ENCODE measurements around the gene FAM114A1. TPM values are rescaled to one million over a fixed set of nuclear protein-coding genes. Genes with fewer than 3 reads are reported as not detected.
A peak's percentile ranks its signal among the peaks of the same experiment; 100 is the strongest.

FAM114A1 gene
- total and polyA plus RNA-seq, 2 of the 4 experiments (the other 2 are of a cell fraction): 135 to 649 TPM

DNA sequence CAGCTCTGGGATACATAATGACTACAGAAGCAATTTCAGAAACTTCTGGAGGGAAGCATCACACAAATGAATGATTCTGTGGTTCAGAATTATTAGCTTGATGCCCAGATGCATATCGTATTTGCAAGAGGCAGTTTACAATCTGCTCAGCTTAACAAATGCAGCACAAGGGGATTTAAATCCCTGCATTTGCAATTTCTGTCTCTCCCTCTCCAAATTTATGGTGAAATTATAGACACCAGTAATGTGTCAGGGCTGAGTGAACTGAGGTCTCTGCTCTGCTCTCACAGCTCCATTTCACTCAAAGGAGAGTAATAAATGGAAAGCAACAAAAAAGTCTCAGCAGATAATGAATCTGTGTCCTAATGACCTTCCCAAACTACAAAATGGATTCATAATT is 84.4 kb downstream of the FAM114A1 start:
- no peak overlapping the region for H3K4me3 ChIP-seq (ENCODE audit: insufficient read depth, low read depth, low read length)
- 0 out of 2 replicates have a peak overlapping the region, but pooled peaks have one; percentile 2 for H3K56ac ChIP-seq (ENCODE audit: extremely low read depth, insufficient read depth, low read length)
- peaks cover 7% of the 10 kb centered on the region for H3K9me1 ChIP-seq (ENCODE audit: insufficient read depth, low read length)
- no peak for TF ChIP-seq CEBPB (IDR thresholded peaks at IDR 0.05; ENCODE audit: low read depth, low read length)
- TF ChIP-seq, protein P1, sequence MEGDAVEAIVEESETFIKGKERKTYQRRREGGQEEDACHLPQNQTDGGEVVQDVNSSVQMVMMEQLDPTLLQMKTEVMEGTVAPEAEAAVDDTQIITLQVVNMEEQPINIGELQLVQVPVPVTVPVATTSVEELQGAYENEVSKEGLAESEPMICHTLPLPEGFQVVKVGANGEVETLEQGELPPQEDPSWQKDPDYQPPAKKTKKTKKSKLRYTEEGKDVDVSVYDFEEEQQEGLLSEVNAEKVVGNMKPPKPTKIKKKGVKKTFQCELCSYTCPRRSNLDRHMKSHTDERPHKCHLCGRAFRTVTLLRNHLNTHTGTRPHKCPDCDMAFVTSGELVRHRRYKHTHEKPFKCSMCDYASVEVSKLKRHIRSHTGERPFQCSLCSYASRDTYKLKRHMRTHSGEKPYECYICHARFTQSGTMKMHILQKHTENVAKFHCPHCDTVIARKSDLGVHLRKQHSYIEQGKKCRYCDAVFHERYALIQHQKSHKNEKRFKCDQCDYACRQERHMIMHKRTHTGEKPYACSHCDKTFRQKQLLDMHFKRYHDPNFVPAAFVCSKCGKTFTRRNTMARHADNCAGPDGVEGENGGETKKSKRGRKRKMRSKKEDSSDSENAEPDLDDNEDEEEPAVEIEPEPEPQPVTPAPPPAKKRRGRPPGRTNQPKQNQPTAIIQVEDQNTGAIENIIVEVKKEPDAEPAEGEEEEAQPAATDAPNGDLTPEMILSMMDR (conservative IDR thresholded peaks at IDR 0.05; ENCODE audit: low read depth, low read length): no peak
- TF ChIP-seq FOS (IDR thresholded peaks at IDR 0.05; ENCODE audit: low read depth, low read length): no peak
- TF ChIP-seq SMC3 (IDR thresholded peaks at IDR 0.05; ENCODE audit: low read depth, low read length): no peak
- TF ChIP-seq MAFK (IDR thresholded peaks at IDR 0.05; ENCODE audit: low read depth, low read length): no peak
- TF ChIP-seq RCOR1 (IDR thresholded peaks at IDR 0.05; ENCODE audit: insufficient replicate concordance, low read length): no peak
- TF ChIP-seq NFE2L2 (IDR thresholded peaks at IDR 0.05; ENCODE audit: low read depth, low read length): no peak
- no peak for TF ChIP-seq MAZ (IDR thresholded peaks at IDR 0.05; ENCODE audit: borderline replicate concordance, low read depth, low read length)
- TF ChIP-seq, protein P2, sequence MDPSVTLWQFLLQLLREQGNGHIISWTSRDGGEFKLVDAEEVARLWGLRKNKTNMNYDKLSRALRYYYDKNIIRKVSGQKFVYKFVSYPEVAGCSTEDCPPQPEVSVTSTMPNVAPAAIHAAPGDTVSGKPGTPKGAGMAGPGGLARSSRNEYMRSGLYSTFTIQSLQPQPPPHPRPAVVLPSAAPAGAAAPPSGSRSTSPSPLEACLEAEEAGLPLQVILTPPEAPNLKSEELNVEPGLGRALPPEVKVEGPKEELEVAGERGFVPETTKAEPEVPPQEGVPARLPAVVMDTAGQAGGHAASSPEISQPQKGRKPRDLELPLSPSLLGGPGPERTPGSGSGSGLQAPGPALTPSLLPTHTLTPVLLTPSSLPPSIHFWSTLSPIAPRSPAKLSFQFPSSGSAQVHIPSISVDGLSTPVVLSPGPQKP (IDR thresholded peaks at IDR 0.05; ENCODE audit: borderline replicate concordance, low read depth, low read length): no peak
- TF ChIP-seq MXI1 (IDR thresholded peaks at IDR 0.05; ENCODE audit: borderline replicate concordance, low read depth, low read length): no peak
- no peak for TF ChIP-seq RAD21 (IDR thresholded peaks at IDR 0.05; ENCODE audit: low read length)
- no peak for TF ChIP-seq USF2 (IDR thresholded peaks at IDR 0.05; ENCODE audit: low read depth, low read length)
- TF ChIP-seq CHD1 (IDR thresholded peaks at IDR 0.05; ENCODE audit: low read depth, low read length): no peak
- TF ChIP-seq BHLHE40 (IDR thresholded peaks at IDR 0.05; ENCODE audit: low read depth, low read length): no peak
- TF ChIP-seq POLR2A (IDR thresholded peaks at IDR 0.05; ENCODE audit: low read depth, low read length): no peak
- TF ChIP-seq RFX5 (IDR thresholded peaks at IDR 0.05; ENCODE audit: low read depth, low read length): no peak
- H3K23ac ChIP-seq (ENCODE audit: low read depth, low read length): peak overlapping the region; percentile 41; the same call in 1 of the 2 replicates
- H4K5ac ChIP-seq (ENCODE audit: low read depth, low read length): peak overlapping the region; percentile 14; the same call in 1 of the 2 replicates
- DNase-seq (no peak), ATAC-seq (ENCODE audit: low read depth) (no peak)
- no peaks in the 10 kb centered on the region for H3K27me3 ChIP-seq (ENCODE audit: control insufficient read depth, insufficient read depth, low read length)
- H3K9ac ChIP-seq (ENCODE audit: low read depth, low read length): peak overlapping the region; percentile 19; the same call in 1 of the 2 replicates
- H3K27ac ChIP-seq (ENCODE audit: insufficient read depth, low read length): no peak overlapping the region; the same call in 1 of the 2 replicates
- H3K9me3 ChIP-seq (ENCODE audit: control insufficient read depth, insufficient read depth, low read length): no peaks in the 10 kb centered on the region
- H2BK120ac ChIP-seq (ENCODE audit: low read depth, low read length): peak overlapping the region; percentile 72
- H2BK5ac ChIP-seq (ENCODE audit: low read depth, low read length, poor library complexity, severe bottlenecking): peak overlapping the region; percentile 70
- peak overlapping the region; percentile 69; the same call in 2 of the 3 replicates for H2BK15ac ChIP-seq (ENCODE audit: low read depth, low read length)
- BruUV-seq (replicated peaks): no TSS peak
- ChIA-PET POLR2A (ENCODE audit: unreplicated experiment) (no interaction called here), CTCF (interaction anchor here (1.4 kb wide), 1 partner anchor 183 kb away, joined by 3 read pairs; no protein-coding TSS in a partner anchor)
- H3K36me3 ChIP-seq (ENCODE audit: control insufficient read depth, insufficient read depth, low read length): no peaks in the 10 kb centered on the region
- peaks cover 0 to 10% of the 10 kb centered on the region in 2 experiments; a peak in 2 of 4 replicates for H3K79me1 ChIP-seq (ENCODE audit: low read depth in 1 of 2, low read length in 2 of 2)
- no peak overlapping the region for H3K4me2 ChIP-seq (ENCODE audit: low read depth, low read length)
- peak overlapping the region; percentile 67 for H3K4ac ChIP-seq (ENCODE audit: low read depth, low read length)
- peak overlapping the region; percentile 18 for H3K18ac ChIP-seq (ENCODE audit: low read depth, low read length)
- no CpG with 5 or more reads among the region's 1 CpG for WGBS, 2 experiments (ENCODE audit: extremely low coverage in 2 of 2, insufficient read length in 1 of 2)
- peaks cover 17% of the 10 kb centered on the region for H3K4me1 ChIP-seq (ENCODE audit: control insufficient read depth, insufficient read depth, low read length)
- intact Hi-C loops (cut with micrococcal nuclease) (no loop called here), in situ Hi-C loops (cut with MboI; ENCODE audit: low sequenced_read_pairs) (no loop called here), dilution Hi-C loops (cut with HindIII; ENCODE audit: low sequenced_read_pairs, unreplicated experiment) (no loop called here)
- peak overlapping the region; percentile 6 to 72; a peak in 3 of 4 replicates for H4K8ac ChIP-seq (ENCODE audit: low read depth in 2 of 2, low read length in 2 of 2)
- no peak overlapping the region for H2AK5ac ChIP-seq (ENCODE audit: low read depth, low read length)
- peak overlapping the region; percentile 60 for H4K91ac ChIP-seq (ENCODE audit: insufficient read depth, low read depth, low read length)
- peak overlapping the region; percentile 85 for H2BK20ac ChIP-seq (ENCODE audit: low read depth, low read length)
- H2AFZ ChIP-seq (replicated peaks; ENCODE audit: low read length, poor library complexity): no peak overlapping the region
- H3K14ac ChIP-seq (replicated peaks; ENCODE audit: low read depth, low read length): peak overlapping the region; percentile 72
- H2AK9ac ChIP-seq (replicated peaks; ENCODE audit: low read depth, low read length, poor library complexity): no peak overlapping the region
- H4K20me1 ChIP-seq (ENCODE audit: insufficient read depth, low read length): no peaks in the 10 kb centered on the region
